ENCODE data around the gene VAMP1. TPM values are rescaled to one million over a fixed set of nuclear protein-coding genes. Genes with fewer than 3 reads are reported as not detected.
A peak's percentile ranks its signal among the peaks of the same experiment; 100 is the strongest.

The VAMP1 gene
- total and polyA plus RNA-seq, 2 experiments from 2014 or later, result 13.9 to 16.1 TPM

- Mint-ChIP-seq H3K36me3 (ENCODE audit: low read depth) (no peaks in the 10 kb centered on the region), H3K4me3 (no peak overlapping the region)
These were observed 27.6 kb downstream of the VAMP1 start for GRCh38 chr12:6442836-6443235.

More at GRCh38 chr12:6442836-6443235, 27.6 kb downstream of the VAMP1 start:
- Histone ChIP-seq H3K9me2 (ENCODE audit: insufficient read depth) (no peaks in the 10 kb centered on the region), H3K27me3 (ENCODE audit: insufficient read depth) (no peaks in the 10 kb centered on the region), H3F3A (replicated peaks; ENCODE audit: low read depth) (no peaks in the 10 kb centered on the region), H4K20me1 (replicated peaks; ENCODE audit: insufficient read depth) (no peaks in the 10 kb centered on the region), H3K27ac (ENCODE audit: low read depth) (no peak overlapping the region), H3K4me3 (no peak overlapping the region), H3K4me1 (ENCODE audit: insufficient read depth) (no peaks in the 10 kb centered on the region), H3K36me3 (ENCODE audit: insufficient read depth) (no peaks in the 10 kb centered on the region), H2AFZ (no peak overlapping the region), H3K4me2 (no peak overlapping the region), H3K79me2 (replicated peaks; ENCODE audit: insufficient read depth) (no peaks in the 10 kb centered on the region)
- no peak for TF ChIP-seq JUNB (IDR thresholded peaks at IDR 0.05; ENCODE audit: unreplicated experiment)
- TF ChIP-seq ETS1 (IDR thresholded peaks at IDR 0.05), result no peak
- TF ChIP-seq EZH2phosphoT487 (IDR thresholded peaks at IDR 0.05; ENCODE audit: unreplicated experiment), result no peak
- no peak for TF ChIP-seq ZNF331 (CRISPR knock-in tag; IDR thresholded peaks at IDR 0.05; ENCODE audit: low read depth)
- no peak for TF ChIP-seq STAT1 (IDR thresholded peaks at IDR 0.05; ENCODE audit: unreplicated experiment)
- no peak for TF ChIP-seq REST (IDR thresholded peaks at IDR 0.05; ENCODE audit: unreplicated experiment)
- TF ChIP-seq POLR2AphosphoS5 (IDR thresholded peaks at IDR 0.05; ENCODE audit: low read depth), result no peak
- no peak for TF ChIP-seq CTCF (conservative IDR thresholded peaks at IDR 0.05; ENCODE audit: low read depth in 2 of 2)
- no peak for TF ChIP-seq EZH2 (IDR thresholded peaks at IDR 0.05; ENCODE audit: low read depth, unreplicated experiment)
- no peak for TF ChIP-seq CREB1 (CRISPR knock-in tag; IDR thresholded peaks at IDR 0.05; ENCODE audit: low read depth)
- Mint-ChIP-seq H3K9me3 (no peaks in the 10 kb centered on the region), H3K27ac (0 out of 2 replicates have a peak overlapping the region, but pooled peaks have one; percentile 72), H3K27me3 (ENCODE audit: insufficient read depth, low read depth, poor library complexity) (peaks cover 16% of the 10 kb centered on the region), H3K4me1 (peaks cover 21% of the 10 kb centered on the region)
- no peak for ATAC-seq
- no peak for DNase-seq (ENCODE audit: low spot score)

Data from GM23338 (cell line).